Nephron (organoid): ENCODE measurements around the gene KRT85.

ENCODE experiments used
- H3K27ac Mint-ChIP-seq, 3 experiments: 2 replicates each; pipeline ENCODE4 v1.8.0; 2020; ENCODE audit warnings: mixed read lengths in 3 of 3, mild to moderate bottlenecking in 2 of 3, moderate library complexity in 1 of 3
- H3K27me3 Mint-ChIP-seq: 2 replicates; pipeline ENCODE4 v1.8.0; 2021; ENCODE audit warnings: low read depth, mild to moderate bottlenecking, moderate library complexity, mixed read lengths
- H3K36me3 Mint-ChIP-seq: 2 replicates; pipeline ENCODE4 v1.8.0; 2020; ENCODE audit warnings: low read depth, mixed read lengths
- H3K4me1 Mint-ChIP-seq: 2 replicates; pipeline ENCODE4 v1.8.0; 2020; ENCODE audit warnings: mixed read lengths
- H3K4me3 Mint-ChIP-seq, 3 experiments: 2 replicates each; pipeline ENCODE4 v1.8.0; 2020; ENCODE audit warnings: mild to moderate bottlenecking in 3 of 3, mixed read lengths in 3 of 3, moderate library complexity in 2 of 3
- H3K9me3 Mint-ChIP-seq: 2 replicates; pipeline ENCODE4 v1.8.0; 2020; ENCODE audit warnings: mixed read lengths
- CTCF ChIP-seq, 3 experiments: fragments of 200-600 bp; sonication (generic); IDR thresholded peaks; one replicate each; pipeline ENCODE4 v1.5.0; 2021; ENCODE audit warnings: antibody characterized with exemption in 3 of 3; ENCODE audit not compliant: unreplicated experiment in 3 of 3

KRT85 gene

GRCh38 chr12:52378091-52378490 is 10.8 kb upstream of the KRT85 start:
- Mint-ChIP-seq H3K4me1 (no peaks in the 10 kb centered on the region), H3K27me3 (peaks cover 18% of the 10 kb centered on the region), H3K36me3 (no peaks in the 10 kb centered on the region), H3K9me3 (peaks cover 5% of the 10 kb centered on the region), H3K27ac (no peak overlapping the region), H3K4me3 (no peak overlapping the region)
- TF ChIP-seq CTCF (IDR thresholded peaks at IDR 0.05; ENCODE audit: unreplicated experiment in 3 of 3): no peak

DNA sequence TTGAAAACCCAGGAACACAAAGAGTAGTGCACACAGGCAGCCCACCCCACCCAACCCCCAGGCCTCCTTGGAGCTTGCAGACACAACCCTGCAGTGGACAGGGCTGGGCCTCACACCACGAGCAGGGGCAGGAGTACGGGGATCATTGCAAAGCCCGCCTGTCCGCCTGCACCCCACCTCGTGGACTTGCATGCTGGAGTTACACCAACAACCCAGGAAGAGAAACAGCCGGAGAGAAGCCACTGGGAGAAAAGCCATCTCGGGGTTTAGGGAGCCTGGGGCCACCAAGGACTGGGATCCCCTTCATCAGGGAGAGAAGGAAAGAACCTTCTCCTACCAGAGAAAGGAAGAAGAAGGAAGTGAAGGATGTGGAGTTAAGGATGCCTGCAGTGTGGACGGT is 10.0 kb upstream of the KRT85 start:
- Mint-ChIP-seq H3K4me1 (peaks cover 5% of the 10 kb centered on the region), H3K27me3 (peaks cover 18% of the 10 kb centered on the region), H3K27ac (no peak overlapping the region), H3K9me3 (peaks cover 9% of the 10 kb centered on the region), H3K4me3 (no peak overlapping the region), H3K36me3 (no peaks in the 10 kb centered on the region)
- no peak for TF ChIP-seq CTCF (IDR thresholded peaks at IDR 0.05; ENCODE audit: unreplicated experiment in 3 of 3)

GRCh38 chr12:52372216-52373154 is 5.2 kb upstream of the KRT85 start:
- H3K27ac Mint-ChIP-seq: peak overlapping the region in 2 of 3 experiments; percentile 6 to 85
- peaks cover 9% of the 10 kb centered on the region for H3K9me3 Mint-ChIP-seq
- H3K4me3 Mint-ChIP-seq: no peak overlapping the region
- H3K36me3 Mint-ChIP-seq: no peaks in the 10 kb centered on the region
- peaks cover 29% of the 10 kb centered on the region for H3K27me3 Mint-ChIP-seq
- peaks cover 30% of the 10 kb centered on the region for H3K4me1 Mint-ChIP-seq
- peak; percentile 82 to 86 (median 84) for TF ChIP-seq CTCF (IDR thresholded peaks at IDR 0.05; ENCODE audit: unreplicated experiment in 3 of 3)

DNA sequence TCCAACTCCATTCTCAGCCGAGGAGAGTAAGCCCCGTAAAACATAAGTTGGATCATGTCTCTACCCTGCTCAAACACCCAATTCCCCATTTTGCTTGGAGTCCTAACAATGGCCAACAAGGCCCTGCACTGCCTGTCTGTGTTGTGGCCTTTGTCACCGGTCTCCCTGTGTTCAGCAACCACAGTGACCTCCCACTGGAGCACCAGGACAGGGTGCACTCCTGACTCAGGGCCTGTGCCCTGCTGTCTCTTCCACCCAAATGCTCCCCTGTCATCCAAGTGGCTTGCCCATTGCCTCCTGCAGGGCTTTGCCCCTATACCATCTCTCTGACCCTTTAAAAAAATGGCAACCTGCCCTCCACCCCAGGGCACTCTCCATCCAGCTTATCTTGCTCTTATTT is 4.4 kb upstream of the KRT85 start:
- peaks cover 9% of the 10 kb centered on the region for H3K9me3 Mint-ChIP-seq

DNA sequence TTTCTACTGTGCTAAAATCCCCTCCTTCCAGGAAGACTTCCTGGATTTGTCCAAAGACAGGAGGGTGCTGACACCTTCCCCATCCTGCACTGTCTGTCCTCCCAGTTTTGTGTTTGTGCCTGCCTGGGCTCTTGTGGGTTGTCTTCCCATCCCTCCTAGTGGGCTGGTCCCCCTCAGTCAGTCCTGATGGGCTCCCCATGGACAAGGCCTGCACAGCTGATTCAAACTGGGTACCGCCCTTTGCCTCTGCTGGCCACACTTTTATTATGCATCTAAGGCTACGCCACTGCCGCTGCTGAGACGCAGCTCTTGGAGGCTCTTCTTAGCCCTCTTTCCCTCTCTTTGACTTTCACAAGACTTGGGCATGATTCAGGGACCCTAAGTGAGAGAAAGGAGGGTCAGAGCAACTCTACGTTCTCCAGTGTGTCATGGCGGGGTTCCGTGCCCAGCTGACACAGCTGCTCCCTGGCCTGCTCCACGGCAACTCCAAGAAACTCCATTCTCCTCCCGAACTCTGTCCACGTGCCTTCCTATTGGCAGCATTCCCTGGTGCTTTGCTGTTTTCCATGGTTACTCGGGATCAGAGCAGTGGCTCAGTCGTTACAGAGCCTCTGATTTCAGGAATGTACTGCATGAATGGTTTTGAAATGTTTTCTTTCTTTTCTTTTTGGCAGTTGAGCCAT is 3.8 kb upstream of the KRT85 start:
- no peak for TF ChIP-seq CTCF (IDR thresholded peaks at IDR 0.05; ENCODE audit: unreplicated experiment in 3 of 3)

More for the DNA sequence above, 4.4 kb upstream of the KRT85 start:
- Mint-ChIP-seq H3K4me3 (no peak overlapping the region), H3K36me3 (no peaks in the 10 kb centered on the region), H3K27me3 (peaks cover 31% of the 10 kb centered on the region), H3K27ac (peak overlapping the region in 1 of 3 experiments; percentile 85), H3K4me1 (peaks cover 30% of the 10 kb centered on the region)
- no peak for TF ChIP-seq CTCF (IDR thresholded peaks at IDR 0.05; ENCODE audit: unreplicated experiment in 3 of 3)

More for the DNA sequence above, 3.8 kb upstream of the KRT85 start:
- no peak overlapping the region for H3K4me3 Mint-ChIP-seq
- H3K27ac Mint-ChIP-seq: peak overlapping the region in 2 of 3 experiments; percentile 85 to 89
- peaks cover 30% of the 10 kb centered on the region for H3K4me1 Mint-ChIP-seq
- H3K27me3 Mint-ChIP-seq: peaks cover 25% of the 10 kb centered on the region
- H3K9me3 Mint-ChIP-seq: peaks cover 9% of the 10 kb centered on the region
- H3K36me3 Mint-ChIP-seq: no peaks in the 10 kb centered on the region
